SJCRH30 (cell line): ENCODE results near the gene TRIM43. TPM values are rescaled to one million over a fixed set of nuclear protein-coding genes. Genes with fewer than 3 reads are reported as not detected.
"Not testable (repeated sequence)": the region's sequence is repeated elsewhere in the genome, so short reads cannot be mapped to it uniquely, and the experiment has no call there.

Experiments
- DNase-seq, 2 experiments: peaks; one replicate each; pipeline ENCODE4 v3.0.0-alpha.2; 2015 to 2020
- H3K27ac ChIP-seq: fragments of 250-450 bp; sonication (Bioruptor Pico); 2 replicates; pipeline ENCODE4 v1.5.1; 2020; ENCODE audit warnings: mild to moderate bottlenecking, moderate library complexity
- H3K27me3 ChIP-seq: fragments of 250-450 bp; sonication (Bioruptor Pico); 2 replicates; pipeline ENCODE4 v1.5.1; 2020; ENCODE audit warnings: mild to moderate bottlenecking, moderate library complexity
- H3K36me3 ChIP-seq: fragments of 250-450 bp; sonication (Bioruptor Pico); 2 replicates; pipeline ENCODE4 v1.5.1; 2020; ENCODE audit warnings: mild to moderate bottlenecking, moderate library complexity
- H3K4me1 ChIP-seq: fragments of 250-450 bp; sonication (Bioruptor Pico); 2 replicates; pipeline ENCODE4 v1.5.1; 2020; ENCODE audit warnings: mild to moderate bottlenecking, moderate library complexity
- H3K4me3 ChIP-seq: fragments of 250-450 bp; sonication (Bioruptor Pico); 2 replicates; pipeline ENCODE4 v1.5.1; 2020; ENCODE audit warnings: mild to moderate bottlenecking, moderate library complexity
- H3K9me3 ChIP-seq: fragments of 250-450 bp; sonication (Bioruptor Pico); replicated peaks from 2 replicates; pipeline ENCODE4 v1.5.1; 2020; ENCODE audit warnings: mild to moderate bottlenecking, moderate library complexity
- total RNA-seq: library from RNA; depleted of rRNA; stranded (reverse); fragments of >200 nt; shearing (Covaris generic); gene quantifications from 2 replicates; pipeline ENCODE4 v1.2.3, GENCODE V29; 2014

Gene TRIM43
- total RNA-seq, 1 experiment from 2014 or later, result not detected

DNA sequence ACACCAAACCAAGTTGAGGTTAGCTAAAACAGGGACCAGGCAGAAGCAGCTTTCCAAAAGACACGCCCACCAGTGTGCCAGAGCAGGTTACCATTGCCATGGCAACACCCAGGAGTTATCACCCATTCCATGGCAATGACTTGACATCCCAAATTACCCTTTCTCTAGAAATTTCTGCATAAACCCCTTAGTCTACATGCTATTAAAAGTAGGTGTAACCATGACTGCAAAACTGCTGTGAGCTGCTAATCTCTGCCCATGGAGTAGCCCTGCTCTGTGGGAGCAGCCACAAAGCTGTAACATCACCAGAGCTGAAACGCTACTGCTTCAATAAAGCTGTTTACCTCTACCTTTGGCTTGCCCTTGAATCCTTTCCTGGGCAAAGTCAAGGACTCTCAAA lies 18.0 kb downstream of the TRIM43 start:
- not testable (repeated sequence) for H3K4me3 ChIP-seq, DNase-seq, H3K4me1 ChIP-seq, H3K9me3 ChIP-seq, H3K27ac ChIP-seq, H3K27me3 ChIP-seq, H3K36me3 ChIP-seq

GRCh38 chr2:95613048-95613447 lies 21.2 kb downstream of the TRIM43 start:
- not testable (repeated sequence) for H3K4me1 ChIP-seq, H3K27me3 ChIP-seq, H3K36me3 ChIP-seq, H3K27ac ChIP-seq, DNase-seq, H3K4me3 ChIP-seq, H3K9me3 ChIP-seq

- not testable (repeated sequence) for H3K27ac ChIP-seq, H3K4me3 ChIP-seq, H3K36me3 ChIP-seq, H3K4me1 ChIP-seq, DNase-seq, H3K9me3 ChIP-seq, H3K27me3 ChIP-seq
These were observed 30.9 kb downstream of the TRIM43 start for GRCh38 chr2:95622728-95623127.

DNA sequence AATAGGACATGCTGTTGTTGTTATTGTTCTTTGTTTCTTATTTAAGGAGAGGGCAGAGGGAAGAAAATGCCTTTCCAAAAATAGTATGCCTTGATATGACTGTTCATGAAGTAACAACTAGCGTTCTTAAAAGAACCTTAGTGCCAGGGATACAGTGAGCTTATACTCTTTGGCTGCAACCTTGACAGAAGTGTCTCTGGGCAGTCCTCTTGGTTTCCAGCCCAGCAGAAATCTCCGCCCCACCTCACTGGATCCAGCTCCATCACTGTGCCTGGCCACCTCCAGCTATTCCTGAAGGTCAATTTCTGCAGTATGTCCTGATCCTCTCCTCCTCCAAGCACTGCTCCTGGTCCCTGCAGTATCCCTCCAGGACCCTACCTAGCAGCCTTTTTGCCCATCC lies 39.2 kb downstream of the TRIM43 start:
- H3K27ac ChIP-seq, H3K27me3 ChIP-seq, H3K4me3 ChIP-seq, H3K4me1 ChIP-seq, DNase-seq, H3K36me3 ChIP-seq, H3K9me3 ChIP-seq: not testable (repeated sequence)

DNA sequence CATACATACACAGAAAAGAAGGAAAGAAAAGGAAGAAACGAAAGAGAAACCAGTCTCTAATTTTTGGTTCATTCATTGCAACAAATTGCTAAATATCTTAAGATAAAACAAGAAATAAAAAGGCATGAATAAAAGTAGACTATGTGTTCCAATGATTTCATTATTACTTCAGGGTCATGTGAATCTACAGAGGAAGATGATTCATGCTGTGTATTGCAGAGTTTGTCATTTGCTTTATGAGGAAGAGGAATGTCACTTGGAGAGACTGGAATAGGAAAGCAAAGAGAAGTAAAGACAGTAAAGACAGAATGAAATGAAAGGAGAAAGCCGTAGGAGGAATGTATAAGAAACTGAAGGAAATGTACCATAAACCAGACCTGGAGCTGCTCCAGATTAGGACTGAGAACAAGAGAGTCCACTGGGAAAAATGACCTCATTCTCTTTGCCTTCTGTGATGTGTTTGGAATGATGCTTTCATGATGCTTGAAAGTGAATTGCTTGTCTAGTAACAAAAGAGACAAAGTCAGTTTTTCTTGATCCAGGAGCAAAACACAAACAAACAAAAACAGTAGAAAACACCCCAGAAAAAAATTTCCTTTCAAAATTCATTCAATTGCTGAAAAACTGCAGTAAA lies 41.9 kb downstream of the TRIM43 start:
- H3K9me3 ChIP-seq, H3K27me3 ChIP-seq, H3K4me1 ChIP-seq, H3K27ac ChIP-seq, H3K36me3 ChIP-seq, DNase-seq, H3K4me3 ChIP-seq: not testable (repeated sequence)

- DNase-seq, H3K4me1 ChIP-seq, H3K27me3 ChIP-seq, H3K4me3 ChIP-seq, H3K27ac ChIP-seq, H3K36me3 ChIP-seq, H3K9me3 ChIP-seq: not testable (repeated sequence)
These were observed 48.9 kb downstream of the TRIM43 start for GRCh38 chr2:95640515-95641288.

- not testable (repeated sequence) for H3K27me3 ChIP-seq, H3K4me3 ChIP-seq, H3K36me3 ChIP-seq, H3K4me1 ChIP-seq, H3K27ac ChIP-seq, DNase-seq, H3K9me3 ChIP-seq
These were observed 49.4 kb downstream of the TRIM43 start for GRCh38 chr2:95641289-95641575.

- H3K27me3 ChIP-seq, H3K27ac ChIP-seq, H3K9me3 ChIP-seq, H3K4me3 ChIP-seq, H3K4me1 ChIP-seq, H3K36me3 ChIP-seq: not testable (repeated sequence)
- peak; percentile 36 to 50 for DNase-seq
These were observed 50.0 kb downstream of the TRIM43 start for GRCh38 chr2:95641787-95642186.

- H3K4me3 ChIP-seq, H3K27me3 ChIP-seq, H3K36me3 ChIP-seq, H3K27ac ChIP-seq, DNase-seq, H3K9me3 ChIP-seq, H3K4me1 ChIP-seq: not testable (repeated sequence)
These were observed 50.6 kb downstream of the TRIM43 start for GRCh38 chr2:95642360-95642759.

GRCh38 chr2:95642951-95643350 lies 51.1 kb downstream of the TRIM43 start:
- H3K27ac ChIP-seq, H3K4me1 ChIP-seq, H3K36me3 ChIP-seq, H3K27me3 ChIP-seq, H3K4me3 ChIP-seq, H3K9me3 ChIP-seq, DNase-seq: not testable (repeated sequence)

DNA sequence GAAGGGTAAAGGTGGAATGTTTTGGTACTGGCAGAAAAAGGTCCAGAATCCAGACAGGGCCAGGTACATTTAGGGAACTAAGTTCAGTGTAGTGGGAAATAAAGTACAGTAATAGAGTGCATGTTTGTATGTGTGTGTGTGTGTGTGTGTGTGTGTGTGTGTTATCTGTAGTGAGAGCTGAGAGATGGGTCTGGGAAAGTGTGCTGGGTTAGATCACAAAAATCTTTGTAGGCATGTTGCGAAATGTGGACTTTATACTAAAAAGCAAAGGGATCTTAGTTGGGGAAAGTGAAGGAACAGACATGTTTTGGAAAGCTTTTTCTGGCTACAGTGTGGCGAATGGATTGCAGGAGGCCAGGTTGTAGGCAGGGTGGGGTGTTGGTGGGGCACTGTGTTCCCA lies 53.5 kb downstream of the TRIM43 start:
- H3K27me3 ChIP-seq, DNase-seq, H3K9me3 ChIP-seq, H3K27ac ChIP-seq, H3K4me1 ChIP-seq, H3K36me3 ChIP-seq, H3K4me3 ChIP-seq: not testable (repeated sequence)

- not testable (repeated sequence) for H3K27me3 ChIP-seq, H3K4me1 ChIP-seq, H3K27ac ChIP-seq, H3K4me3 ChIP-seq, DNase-seq, H3K9me3 ChIP-seq, H3K36me3 ChIP-seq
These were observed 54.6 kb downstream of the TRIM43 start for GRCh38 chr2:95646274-95646994.

- not testable (repeated sequence) for H3K27ac ChIP-seq, H3K9me3 ChIP-seq, H3K36me3 ChIP-seq, H3K4me1 ChIP-seq, DNase-seq, H3K27me3 ChIP-seq, H3K4me3 ChIP-seq
These were observed 57.2 kb downstream of the TRIM43 start for GRCh38 chr2:95648894-95649544.
